GM21390 (cell line): ENCODE results near the gene PARP9.
A peak's percentile ranks its signal among the peaks of the same experiment; 100 is the strongest.
"Not testable (repeated sequence)": the region's sequence is repeated elsewhere in the genome, so short reads cannot be mapped to it uniquely, and the experiment has no call there.

ENCODE experiments used
- ATAC-seq: cut with Tn5 transposase; IDR thresholded peaks from one replicate; pipeline ENCODE4 v1.9.1; 2021; ENCODE audit not compliant: unreplicated experiment

Gene PARP9

GRCh38 chr3:122523317-122523716 lies 40.8 kb downstream of the PARP9 start:
- ATAC-seq = no peak

DNA sequence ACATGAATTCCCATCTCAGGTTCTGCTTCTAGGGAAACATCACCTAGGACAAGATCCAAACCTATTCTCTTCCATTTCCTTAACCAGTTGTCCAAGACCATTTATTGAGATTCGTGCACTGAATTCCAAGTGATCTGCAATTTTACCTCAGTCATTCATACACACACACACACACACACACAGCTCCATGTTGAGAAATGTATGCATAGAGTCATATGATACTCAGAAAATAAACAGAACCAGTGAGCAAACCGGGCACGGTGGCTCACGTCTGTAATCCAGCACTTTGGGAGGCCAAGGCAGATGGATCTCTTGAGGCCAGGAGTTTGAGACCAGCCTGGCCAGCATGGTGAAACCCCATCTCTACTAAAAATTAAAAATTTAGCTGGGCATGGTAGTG lies 43.2 kb downstream of the PARP9 start:
- no peak for ATAC-seq

DNA sequence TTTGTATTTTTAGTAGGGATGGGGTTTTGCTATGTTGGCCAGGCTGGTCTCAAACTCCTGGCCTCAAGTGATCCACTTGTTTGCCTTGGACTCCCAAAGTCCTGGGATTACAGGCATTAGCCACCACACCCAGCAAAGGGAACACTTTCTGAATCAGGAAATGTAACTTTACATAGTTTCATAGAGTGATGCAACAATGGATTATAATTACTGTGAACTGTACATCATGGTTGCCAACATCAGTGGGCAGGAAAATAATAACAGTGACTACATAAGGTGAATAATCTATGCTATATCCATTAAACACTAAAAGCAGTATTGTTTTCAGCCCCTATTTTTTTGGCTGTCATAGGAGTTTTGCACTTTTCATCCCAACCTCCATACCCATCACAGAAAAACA lies 44.4 kb downstream of the PARP9 start:
- ATAC-seq = no peak

DNA sequence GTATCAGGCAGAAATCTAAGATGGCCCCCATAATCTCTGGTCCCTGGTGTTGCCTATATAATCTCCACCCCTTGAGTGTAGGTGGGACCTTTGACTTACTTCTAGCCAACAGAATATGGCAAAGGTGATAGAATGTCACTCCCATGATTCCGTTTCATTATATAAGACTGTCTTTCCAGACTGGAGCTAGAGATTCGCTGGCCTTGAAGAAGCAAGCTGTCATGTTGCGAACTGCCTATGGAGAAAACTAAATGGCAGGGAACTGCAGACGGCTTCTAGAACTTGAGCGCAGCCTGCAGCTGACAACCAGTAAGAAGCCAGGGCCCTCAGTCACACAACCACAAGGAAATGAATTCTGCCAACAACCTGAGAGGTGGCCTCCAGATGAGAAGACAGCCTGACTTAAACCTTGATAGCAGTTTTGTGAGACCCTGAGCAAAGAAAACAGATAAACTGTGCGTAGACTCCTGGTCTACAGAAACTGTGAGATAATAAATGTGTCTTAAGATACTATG lies 47.2 kb downstream of the PARP9 start:
- ATAC-seq = no peak

DNA sequence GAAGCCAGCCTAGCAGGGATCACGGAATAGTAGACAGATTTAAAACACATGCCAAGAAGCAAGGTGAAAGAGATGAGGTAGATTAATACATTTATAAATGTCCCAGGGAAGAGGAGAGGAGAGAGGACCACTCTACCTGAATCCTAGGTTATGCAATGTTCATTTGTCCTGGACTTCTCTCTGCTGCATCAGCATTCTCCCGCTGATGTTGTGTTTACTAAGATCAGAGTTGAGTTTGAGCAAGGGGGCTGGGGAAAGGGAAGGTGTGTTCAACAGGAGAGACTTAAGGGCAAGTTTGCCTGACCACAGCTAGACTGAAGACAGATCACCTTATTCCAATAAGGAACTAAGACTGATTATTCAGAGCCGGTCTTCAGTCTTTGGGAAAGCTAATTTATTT lies 48.2 kb downstream of the PARP9 start:
- ATAC-seq = no peak

- ATAC-seq = no peak
Observed at GRCh38 chr3:122515020-122515468, 49.1 kb downstream of the PARP9 start.

GRCh38 chr3:122514123-122515019 lies 49.7 kb downstream of the PARP9 start, which contains the start of gene KPNA1:
KPNA1 (minus strand) TSS chr3:122514939; CDS start chr3:122496565, 18,374 bp downstream.
- ATAC-seq = peak; percentile 87

DNA sequence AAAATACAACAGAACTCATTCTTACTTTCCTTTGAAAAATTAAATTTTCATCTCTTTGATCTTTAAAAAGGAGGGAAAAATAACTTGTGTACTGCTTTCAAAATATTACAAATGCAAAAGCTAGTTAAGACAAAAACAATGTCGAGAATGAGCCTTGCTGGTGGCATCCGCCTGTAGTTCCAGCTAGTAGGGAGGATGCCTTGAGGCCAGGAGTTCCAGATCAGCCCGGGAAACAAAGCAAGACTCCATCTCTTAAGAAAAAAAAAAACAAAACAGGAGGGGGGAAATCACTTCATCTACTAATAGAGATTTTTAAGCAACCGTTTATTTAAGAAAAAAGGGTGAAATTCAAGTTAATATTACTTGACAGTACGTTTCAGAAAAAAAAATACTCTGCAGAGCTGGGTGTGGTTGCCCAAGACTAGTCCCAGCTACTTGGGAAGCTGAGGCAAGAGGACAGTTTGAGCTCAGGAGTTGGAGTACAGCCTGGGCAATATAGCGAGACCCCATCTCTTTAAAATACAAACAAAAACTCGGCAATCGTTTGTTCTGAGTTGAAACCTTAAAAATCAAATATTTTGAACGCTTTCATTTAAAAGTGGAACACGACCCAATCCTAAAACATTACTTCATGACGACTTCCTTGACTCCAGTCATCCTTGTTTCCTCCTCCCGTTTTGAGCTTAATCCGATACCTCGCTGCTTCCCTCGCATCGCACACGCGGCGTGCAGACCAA lies 50.5 kb downstream of the PARP9 start:
- no peak for ATAC-seq

GRCh38 chr3:122512284-122512683 lies 51.8 kb downstream of the PARP9 start:
- ATAC-seq = no peak

DNA sequence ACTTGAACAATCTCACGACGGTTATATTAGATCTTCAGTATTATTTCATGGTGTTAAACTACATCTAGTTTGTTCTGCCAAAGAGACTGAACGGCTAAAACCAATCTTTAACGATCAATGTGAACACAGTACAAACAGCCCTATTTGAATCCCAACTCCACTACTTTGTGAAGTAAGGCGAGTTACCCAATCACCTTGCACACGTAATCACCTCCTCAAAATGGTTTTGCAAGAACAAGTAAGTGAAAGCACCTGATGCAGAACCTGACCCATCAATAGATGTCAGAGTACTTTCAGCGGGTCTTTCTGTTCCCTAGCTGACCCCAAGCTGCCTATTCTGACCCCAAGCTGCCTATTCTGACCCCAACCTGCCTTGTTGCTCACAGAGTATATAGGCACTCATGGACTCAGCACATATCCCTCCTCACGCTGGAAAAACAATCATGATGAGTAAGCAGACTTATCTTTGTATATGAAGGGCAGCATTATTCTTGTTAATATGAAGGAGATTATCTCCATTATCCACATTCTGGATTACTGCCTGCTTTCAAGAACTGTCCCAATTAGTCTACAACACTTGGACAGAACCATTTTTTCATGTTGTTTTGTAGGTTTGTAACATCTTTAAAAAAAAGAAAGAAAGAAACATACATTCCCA lies 53.1 kb downstream of the PARP9 start:
- ATAC-seq = no peak

- not testable (repeated sequence) for ATAC-seq
Observed at GRCh38 chr3:122508944-122509343, 55.2 kb downstream of the PARP9 start.

- ATAC-seq = no peak
Observed at GRCh38 chr3:122508135-122508914, 55.8 kb downstream of the PARP9 start.

DNA sequence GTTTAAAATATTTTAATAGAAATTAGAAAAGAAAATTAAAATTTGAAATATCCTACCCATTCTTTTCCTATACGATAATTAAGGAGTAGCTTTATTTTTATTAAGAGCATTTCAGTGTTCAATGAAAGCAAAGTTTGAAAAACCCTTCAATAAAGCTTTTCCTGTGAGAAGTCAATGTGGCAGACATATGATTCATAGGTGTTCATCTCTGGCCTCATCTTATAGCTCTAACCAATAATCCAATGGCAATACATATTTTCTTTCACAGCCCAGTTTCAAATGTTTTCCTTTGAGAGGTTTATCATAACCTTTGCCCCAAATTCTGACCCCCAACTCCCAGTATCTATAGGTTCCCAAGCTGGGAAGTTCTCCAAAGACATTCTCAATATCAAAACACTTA lies 57.6 kb downstream of the PARP9 start:
- no peak for ATAC-seq

DNA sequence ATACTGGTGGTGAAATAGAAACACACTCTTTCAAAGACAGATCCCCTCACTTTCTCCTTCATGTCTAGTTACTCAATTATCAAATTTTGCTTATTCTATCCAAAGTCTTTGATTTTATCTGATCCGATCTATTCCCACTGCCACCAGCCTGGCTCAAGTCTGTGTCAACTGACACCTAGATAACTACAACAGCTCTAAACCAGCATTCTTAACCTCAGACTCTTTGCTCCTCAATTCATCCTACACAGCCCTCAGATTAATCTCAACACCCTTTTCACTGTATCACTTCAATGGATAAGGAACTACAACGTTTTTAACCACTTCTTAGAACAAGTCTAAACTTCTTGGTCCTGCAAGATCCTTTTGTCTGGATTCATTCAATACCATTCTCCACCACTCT lies 58.4 kb downstream of the PARP9 start:
- ATAC-seq = no peak

DNA sequence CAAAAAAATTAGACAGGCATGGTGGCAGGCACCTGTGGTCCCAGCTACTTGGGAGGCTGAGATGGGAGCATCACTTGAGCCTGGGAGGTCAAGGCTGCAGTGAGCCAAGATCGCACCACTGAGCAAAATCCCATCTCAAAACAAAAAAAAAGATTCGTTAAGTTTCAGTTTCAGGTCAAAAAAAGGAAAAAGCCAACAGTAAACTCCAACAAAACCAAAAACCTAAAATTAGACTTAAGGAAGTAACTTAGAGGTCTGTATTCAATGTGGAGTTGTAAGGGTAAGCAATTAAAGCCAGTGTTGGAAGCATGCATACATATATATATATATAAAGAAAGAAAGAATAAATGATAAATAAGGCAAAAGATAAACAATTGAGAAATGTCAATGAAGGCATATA lies 61.2 kb downstream of the PARP9 start:
- ATAC-seq = no peak

DNA sequence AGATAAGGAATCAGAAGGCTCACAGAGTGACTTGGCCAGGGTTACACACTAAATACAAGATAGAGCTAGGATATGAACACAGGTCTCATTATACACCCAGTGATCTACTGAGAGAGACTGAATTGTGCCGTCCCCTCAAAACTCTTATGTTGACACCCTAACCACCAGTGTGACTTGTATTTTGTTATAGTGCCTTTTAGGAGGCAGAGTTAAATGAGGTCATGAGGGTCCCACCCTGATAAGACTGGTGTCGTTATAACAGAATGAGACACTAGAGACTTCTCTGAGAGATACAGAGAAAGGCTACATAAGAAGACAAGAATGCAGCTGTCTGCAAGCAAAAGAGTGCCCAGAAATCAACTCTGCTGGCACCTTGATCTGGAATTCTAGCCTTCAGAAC lies 62.0 kb downstream of the PARP9 start:
- no peak for ATAC-seq

- ATAC-seq = not testable (repeated sequence)
Observed at GRCh38 chr3:122500964-122501363, 63.1 kb downstream of the PARP9 start.

- no peak for ATAC-seq
Observed at GRCh38 chr3:122498152-122498551, 65.9 kb downstream of the PARP9 start.

DNA sequence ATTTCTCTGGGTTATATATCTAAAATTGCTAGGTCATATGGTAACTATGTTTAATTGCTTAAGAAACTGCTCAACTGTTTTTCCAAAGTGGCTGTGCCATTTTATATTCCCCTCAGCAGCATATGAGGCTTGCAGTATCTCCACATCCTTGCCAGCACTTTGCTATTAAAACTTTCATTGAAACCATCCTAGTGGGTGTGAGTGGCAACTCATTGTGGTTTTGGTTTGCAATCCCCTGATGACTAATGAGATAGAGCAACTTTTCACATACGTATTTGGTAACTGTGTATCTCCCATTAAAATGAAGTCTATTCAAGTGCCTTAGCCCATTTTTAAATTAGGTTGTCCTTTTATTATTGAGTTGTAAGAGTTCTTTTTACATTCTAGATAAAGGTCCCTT lies 66.7 kb downstream of the PARP9 start:
- peak; percentile 78 for ATAC-seq

DNA sequence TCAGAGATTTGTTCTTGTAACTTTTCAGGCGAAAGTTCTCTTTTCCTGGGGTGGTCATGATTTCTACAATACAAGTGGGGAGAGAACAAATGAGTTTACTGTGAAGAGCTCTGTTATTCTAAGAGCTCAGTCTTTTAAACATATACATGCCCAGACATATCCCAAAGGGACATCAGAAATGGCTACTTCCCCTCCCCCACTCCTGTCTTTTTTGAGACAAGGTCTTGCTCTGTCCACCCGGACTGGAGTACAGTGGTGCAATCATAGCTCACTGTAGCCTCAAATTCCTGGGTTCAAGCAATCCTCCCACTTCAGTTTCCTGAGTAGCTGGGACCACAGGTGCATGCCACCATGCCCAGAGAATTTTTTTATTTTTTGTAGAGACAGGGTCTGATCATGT lies 67.6 kb downstream of the PARP9 start:
- no peak for ATAC-seq

- no peak for ATAC-seq
Observed at GRCh38 chr3:122493296-122493695, 70.8 kb downstream of the PARP9 start.
